Breast epithelium (tissue), 4 donors: ENCODE data around the gene ESYT1. TPM values are rescaled to one million over a fixed set of nuclear protein-coding genes. Genes with fewer than 3 reads are reported as not detected.

Source experiments
- DNase-seq, 2 donors: peaks; one replicate each; pipeline ENCODE4 v3.0.0-alpha.2; 2019; ENCODE audit warnings: low spot score in 2 of 2
- H3K27ac ChIP-seq, 2 donors: fragments of 200-600 bp; sonication (generic) in 1 of 2; one replicate each; pipeline ENCODE4 v1.5.1; 2016 to 2019; ENCODE audit warnings: mild to moderate bottlenecking in 1 of 2
- H3K27me3 ChIP-seq, 2 donors: fragments of 200-600 bp; sonication (generic) in 1 of 2; one replicate each; pipeline versions ENCODE4 v1.5.1 to v1.6.0; 2017 to 2019; ENCODE audit warnings: control low read depth in 1 of 2, mild to moderate bottlenecking in 1 of 2
- H3K36me3 ChIP-seq: fragments of 200-600 bp; one replicate; pipeline ENCODE4 v1.5.1; 2019
- H3K4me1 ChIP-seq, 2 donors: fragments of 200-600 bp; sonication (generic); one replicate each; pipeline ENCODE4 v1.5.1; 2016 to 2019; ENCODE audit warnings: control low read depth in 1 of 2
- H3K4me3 ChIP-seq, 3 donors: fragments of 200-600 bp; sonication (generic); 1 replicate in 2 of 3; 2 replicates in 1 of 3; pipeline ENCODE4 v1.5.1; 2016 to 2019; ENCODE audit warnings: mild to moderate bottlenecking in 3 of 3, moderate library complexity in 2 of 3
- H3K9me3 ChIP-seq, 2 donors: fragments of 200-600 bp; sonication (generic) in 1 of 2; one replicate each; pipeline ENCODE4 v1.5.1; 2016 to 2019; ENCODE audit warnings: control low read depth in 1 of 2
- CTCF ChIP-seq, 3 donors: fragments of 450-650 bp; IDR thresholded peaks; one replicate each; pipeline ENCODE4 v1.5.1; 2016 to 2017; ENCODE audit warnings: antibody characterized with exemption in 3 of 3, mild to moderate bottlenecking in 3 of 3, moderate library complexity in 3 of 3
- POLR2A ChIP-seq: fragments of 450-650 bp; IDR thresholded peaks from one replicate; pipeline ENCODE4 v1.6.1; 2016; ENCODE audit warnings: antibody characterized with exemption, mild to moderate bottlenecking, moderate library complexity
- POLR2AphosphoS5 ChIP-seq, 3 donors: sonication (generic); formaldehyde crosslinking; IDR thresholded peaks; one replicate each; pipeline ENCODE4 v1.6.1; 2017; ENCODE audit warnings: antibody characterized with exemption in 3 of 3
- intact Hi-C: fragments of 100-400 bp; cut with DNase I; formaldehyde crosslinking; loops from one replicate; pipeline ENCODE4 v1.15.1; 2023; ENCODE audit warnings: low total_unique reads
- total RNA-seq, 3 donors: library from RNA; depleted of rRNA; stranded (reverse); fragments of >200 nt; gene quantifications; one replicate each; pipeline ENCODE4 v1.1.0, GENCODE V29; 2016

ESYT1 gene
- total RNA-seq, 3 donors from 2014 or later: 132 to 243 (median 146) TPM

GRCh38 chr12:56082967-56083366 is 45.1 kb upstream of the ESYT1 start:
- TF ChIP-seq CTCF (IDR thresholded peaks at IDR 0.05) (no peak), POLR2AphosphoS5 (IDR thresholded peaks at IDR 0.05) (no peak), POLR2A (no peak)
- no peak for DNase-seq
- H3K9me3 ChIP-seq: no peaks in the 10 kb centered on the region
- H3K27ac ChIP-seq: peak overlapping the region; percentile 40 to 88
- peaks cover 0 to 9% of the 10 kb centered on the region in 2 donors for H3K4me1 ChIP-seq
- no peaks in the 10 kb centered on the region for H3K27me3 ChIP-seq
- peak overlapping the region in 1 of 3 donors; percentile 3 for H3K4me3 ChIP-seq
- no peaks in the 10 kb centered on the region for H3K36me3 ChIP-seq
- intact Hi-C loops: no loop called here

- Histone ChIP-seq H3K4me3 (no peak overlapping the region), H3K36me3 (no peaks in the 10 kb centered on the region), H3K4me1 (peaks cover 0 to 9% of the 10 kb centered on the region in 2 donors), H3K9me3 (no peaks in the 10 kb centered on the region), H3K27ac (peak overlapping the region; percentile 31 to 32), H3K27me3 (no peaks in the 10 kb centered on the region)
- TF ChIP-seq POLR2AphosphoS5 (IDR thresholded peaks at IDR 0.05) (no peak), CTCF (IDR thresholded peaks at IDR 0.05) (no peak), POLR2A (no peak)
- intact Hi-C loops: no loop called here
- DNase-seq: no peak
Observed at GRCh38 chr12:56084958-56085543, 43.0 kb upstream of the ESYT1 start.

- no peaks in the 10 kb centered on the region for H3K36me3 ChIP-seq
- intact Hi-C loops: no loop called here
- H3K27ac ChIP-seq: peak overlapping the region; percentile 71 to 81
- no peaks in the 10 kb centered on the region for H3K9me3 ChIP-seq
- no peak for TF ChIP-seq CTCF (IDR thresholded peaks at IDR 0.05)
- TF ChIP-seq POLR2AphosphoS5 (IDR thresholded peaks at IDR 0.05): peak in 2 of 3 donors; percentile 32 to 44
- no peak for TF ChIP-seq POLR2A
- no peaks in the 10 kb centered on the region for H3K27me3 ChIP-seq
- H3K4me3 ChIP-seq: no peak overlapping the region
- peaks cover 0 to 9% of the 10 kb centered on the region in 2 donors for H3K4me1 ChIP-seq
- peak; percentile 67 to 76 for DNase-seq
Observed at GRCh38 chr12:56086096-56086495, 42.0 kb upstream of the ESYT1 start.

- DNase-seq: no peak
- H3K27ac ChIP-seq: peak overlapping the region; percentile 71 to 81
- H3K9me3 ChIP-seq: no peaks in the 10 kb centered on the region
- TF ChIP-seq CTCF (IDR thresholded peaks at IDR 0.05): no peak
- no peak for TF ChIP-seq POLR2AphosphoS5 (IDR thresholded peaks at IDR 0.05)
- TF ChIP-seq POLR2A: no peak
- H3K4me1 ChIP-seq: peaks cover 0 to 9% of the 10 kb centered on the region in 2 donors
- H3K36me3 ChIP-seq: no peaks in the 10 kb centered on the region
- intact Hi-C loops: no loop called here
- H3K4me3 ChIP-seq: no peak overlapping the region
- H3K27me3 ChIP-seq: no peaks in the 10 kb centered on the region
Observed at GRCh38 chr12:56086608-56087007, 41.5 kb upstream of the ESYT1 start.

- no peak for TF ChIP-seq POLR2A
- TF ChIP-seq CTCF (IDR thresholded peaks at IDR 0.05): no peak
- no peak for TF ChIP-seq POLR2AphosphoS5 (IDR thresholded peaks at IDR 0.05)
- no peaks in the 10 kb centered on the region for H3K27me3 ChIP-seq
- intact Hi-C loops: no loop called here
- H3K9me3 ChIP-seq: no peaks in the 10 kb centered on the region
- H3K27ac ChIP-seq: peak overlapping the region; percentile 57 to 71
- H3K4me3 ChIP-seq: no peak overlapping the region
- no peaks in the 10 kb centered on the region for H3K36me3 ChIP-seq
- H3K4me1 ChIP-seq: peaks cover 0 to 9% of the 10 kb centered on the region in 2 donors
- DNase-seq: peak; percentile 64 to 91
Observed at GRCh38 chr12:56087220-56087619, 40.8 kb upstream of the ESYT1 start.
